ENCODE results near the gene APC2. TPM values are rescaled to one million over a fixed set of nuclear protein-coding genes. Genes with fewer than 3 reads are reported as not detected.

Gene APC2
- polyA plus RNA-seq, 1 donor from 2014 or later = 50.5 TPM

- no peaks in the 10 kb centered on the region for H3F3A ChIP-seq (ENCODE audit: insufficient read depth, low read length, poor library complexity, severe bottlenecking)
- H3K4me3 ChIP-seq (ENCODE audit: low read length) = no peak overlapping the region
- no peak overlapping the region for H3K4me2 ChIP-seq (ENCODE audit: low read length)
- no peaks in the 10 kb centered on the region for H3K9me3 ChIP-seq (ENCODE audit: low read length)
- no peak overlapping the region for H3K9ac ChIP-seq (ENCODE audit: low read length)
- no peaks in the 10 kb centered on the region for H3K9me2 ChIP-seq (ENCODE audit: insufficient read depth, low read length)
- H3K79me2 ChIP-seq (replicated peaks; ENCODE audit: insufficient read depth, low read length) = no peaks in the 10 kb centered on the region
- H3K27ac ChIP-seq (ENCODE audit: low read length) = no peak overlapping the region
- no peaks in the 10 kb centered on the region for H4K20me1 ChIP-seq (ENCODE audit: insufficient read depth)
- H3K36me3 ChIP-seq (ENCODE audit: insufficient read depth, low read length) = no peaks in the 10 kb centered on the region
- no peak overlapping the region for H2AFZ ChIP-seq (ENCODE audit: low read depth, low read length)
- H3K27me3 ChIP-seq (ENCODE audit: insufficient read depth, low read depth, low read length) = no peaks in the 10 kb centered on the region
- TF ChIP-seq SMC3 (conservative IDR thresholded peaks at IDR 0.05; ENCODE audit: poor library complexity) = no peak
- no peak for TF ChIP-seq EP300 (conservative IDR thresholded peaks at IDR 0.05; ENCODE audit: poor library complexity, severe bottlenecking)
- TF ChIP-seq RAD21 (conservative IDR thresholded peaks at IDR 0.05) = no peak
- no peak for TF ChIP-seq EZH2 (IDR thresholded peaks at IDR 0.05; ENCODE audit: borderline replicate concordance, insufficient read depth, low read length, poor library complexity, severe bottlenecking)
- TF ChIP-seq MXI1 (conservative IDR thresholded peaks at IDR 0.05; ENCODE audit: poor library complexity, severe bottlenecking) = no peak
- no peak for TF ChIP-seq REST (IDR thresholded peaks at IDR 0.05; ENCODE audit: borderline replicate concordance)
- TF ChIP-seq POLR2AphosphoS5 (IDR thresholded peaks at IDR 0.05) = no peak
- no peak for TF ChIP-seq TAF1 (IDR thresholded peaks at IDR 0.05; ENCODE audit: low read depth)
- no peak for TF ChIP-seq CTCF (IDR thresholded peaks at IDR 0.05; ENCODE audit: poor library complexity, severe bottlenecking)
Observed at GRCh38 chr19:1428738-1429391, 21.1 kb upstream of the APC2 start.

- H3K79me2 ChIP-seq (replicated peaks; ENCODE audit: insufficient read depth, low read length) = no peaks in the 10 kb centered on the region
- H4K20me1 ChIP-seq (ENCODE audit: insufficient read depth) = no peaks in the 10 kb centered on the region
- no peak overlapping the region for H3K9ac ChIP-seq (ENCODE audit: low read length)
- H3K27me3 ChIP-seq (ENCODE audit: insufficient read depth, low read depth, low read length) = no peaks in the 10 kb centered on the region
- no peak overlapping the region for H2AFZ ChIP-seq (ENCODE audit: low read depth, low read length)
- no peak overlapping the region for H3K4me3 ChIP-seq (ENCODE audit: low read length)
- no peaks in the 10 kb centered on the region for H3K36me3 ChIP-seq (ENCODE audit: insufficient read depth, low read length)
- no peak for TF ChIP-seq EP300 (conservative IDR thresholded peaks at IDR 0.05; ENCODE audit: poor library complexity, severe bottlenecking)
- no peak for TF ChIP-seq SMC3 (conservative IDR thresholded peaks at IDR 0.05; ENCODE audit: poor library complexity)
- no peaks in the 10 kb centered on the region for H3F3A ChIP-seq (ENCODE audit: insufficient read depth, low read length, poor library complexity, severe bottlenecking)
- H3K4me2 ChIP-seq (ENCODE audit: low read length) = no peak overlapping the region
- H3K27ac ChIP-seq (ENCODE audit: low read length) = no peak overlapping the region
- H3K9me3 ChIP-seq (ENCODE audit: low read length) = no peaks in the 10 kb centered on the region
- no peaks in the 10 kb centered on the region for H3K9me2 ChIP-seq (ENCODE audit: insufficient read depth, low read length)
Observed at GRCh38 chr19:1429750-1430149, 20.2 kb upstream of the APC2 start.

All from neural cell (in vitro differentiated cells).